Uterus (tissue), 2 donors: ENCODE measurements around the gene LGR6.

ENCODE experiments used
- POLR2A ChIP-seq, 2 donors: fragments of 450-650 bp; IDR thresholded peaks; one replicate each; pipeline ENCODE4 v1.6.1; 2016; ENCODE audit warnings: antibody characterized with exemption in 2 of 2, mild to moderate bottlenecking in 1 of 2, moderate library complexity in 1 of 2
- TF ChIP-seq, protein P1 (sequence below), 4 experiments: fragments of 200-600 bp in 2 of 4; fragments of 450-650 bp in 2 of 4; sonication (generic) in 2 of 4; IDR thresholded peaks; one replicate each; pipeline ENCODE4 v1.5.1; 2016 to 2019; ENCODE audit warnings: antibody characterized with exemption in 4 of 4, mild to moderate bottlenecking in 2 of 4, moderate library complexity in 1 of 4

DNA sequence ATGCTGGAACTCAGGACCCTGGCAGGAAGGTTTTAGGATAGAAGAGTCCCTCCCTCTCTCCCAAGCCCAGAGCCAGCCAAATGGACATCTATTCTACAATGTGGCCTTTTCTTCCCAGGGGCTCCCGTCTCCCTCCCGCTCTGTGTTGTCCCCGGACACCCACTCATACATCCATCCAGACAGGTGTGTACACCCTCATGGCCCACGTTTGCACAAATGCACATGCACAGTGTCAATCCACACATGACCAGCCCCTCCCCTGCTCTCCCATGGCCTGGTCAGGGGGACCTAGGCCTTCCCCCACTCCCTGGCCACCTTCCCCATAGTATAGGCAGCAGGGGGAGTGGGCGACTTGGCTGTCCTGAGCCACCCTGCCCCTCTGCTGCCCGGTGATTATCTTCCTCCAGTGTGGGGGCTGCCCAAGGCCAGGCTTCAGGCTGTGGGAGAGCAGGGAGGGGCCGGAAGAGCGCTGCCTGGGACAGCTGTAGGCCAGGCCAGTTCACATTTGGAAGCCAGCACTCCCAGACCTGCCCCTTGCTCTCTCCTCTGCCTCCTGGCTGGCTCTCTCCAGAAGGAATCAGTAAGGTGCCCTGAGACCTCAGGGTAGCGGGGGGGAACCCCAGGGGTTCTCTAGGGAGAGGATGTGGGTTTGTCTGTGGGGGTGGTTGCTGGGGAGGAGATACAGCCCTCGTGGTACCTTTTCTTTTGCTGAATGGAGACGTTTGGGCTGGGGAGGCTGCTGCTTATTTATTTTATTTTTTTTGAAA is 29.1 kb upstream of the LGR6 start:
- no peak for TF ChIP-seq POLR2A (IDR thresholded peaks at IDR 0.05)
- TF ChIP-seq, protein P1, sequence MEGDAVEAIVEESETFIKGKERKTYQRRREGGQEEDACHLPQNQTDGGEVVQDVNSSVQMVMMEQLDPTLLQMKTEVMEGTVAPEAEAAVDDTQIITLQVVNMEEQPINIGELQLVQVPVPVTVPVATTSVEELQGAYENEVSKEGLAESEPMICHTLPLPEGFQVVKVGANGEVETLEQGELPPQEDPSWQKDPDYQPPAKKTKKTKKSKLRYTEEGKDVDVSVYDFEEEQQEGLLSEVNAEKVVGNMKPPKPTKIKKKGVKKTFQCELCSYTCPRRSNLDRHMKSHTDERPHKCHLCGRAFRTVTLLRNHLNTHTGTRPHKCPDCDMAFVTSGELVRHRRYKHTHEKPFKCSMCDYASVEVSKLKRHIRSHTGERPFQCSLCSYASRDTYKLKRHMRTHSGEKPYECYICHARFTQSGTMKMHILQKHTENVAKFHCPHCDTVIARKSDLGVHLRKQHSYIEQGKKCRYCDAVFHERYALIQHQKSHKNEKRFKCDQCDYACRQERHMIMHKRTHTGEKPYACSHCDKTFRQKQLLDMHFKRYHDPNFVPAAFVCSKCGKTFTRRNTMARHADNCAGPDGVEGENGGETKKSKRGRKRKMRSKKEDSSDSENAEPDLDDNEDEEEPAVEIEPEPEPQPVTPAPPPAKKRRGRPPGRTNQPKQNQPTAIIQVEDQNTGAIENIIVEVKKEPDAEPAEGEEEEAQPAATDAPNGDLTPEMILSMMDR (IDR thresholded peaks at IDR 0.05) = no peak
